ENCODE results near the gene LMBRD2.
A peak's percentile ranks its signal among the peaks of the same experiment; 100 is the strongest.
"Not testable (repeated sequence)": the region's sequence is repeated elsewhere in the genome, so short reads cannot be mapped to it uniquely, and the experiment has no call there.

LMBRD2 gene

GRCh38 chr5:36160617-36161016 lies 8.9 kb upstream of the LMBRD2 start:
- no peak for DNase-seq

- DNase-seq = no peak
These were observed 6.5 kb upstream of the LMBRD2 start for GRCh38 chr5:36158144-36158543.

- DNase-seq = no peak
These were observed 4.9 kb upstream of the LMBRD2 start for GRCh38 chr5:36156619-36157018.

GRCh38 chr5:36156121-36156601 lies 4.5 kb upstream of the LMBRD2 start:
- DNase-seq = no peak

GRCh38 chr5:36155291-36155690 lies 3.6 kb upstream of the LMBRD2 start:
- DNase-seq = no peak

- no peak for DNase-seq
These were observed 2.0 kb upstream of the LMBRD2 start for GRCh38 chr5:36153726-36154125.

- DNase-seq = no peak
These were observed 1.6 kb upstream of the LMBRD2 start for GRCh38 chr5:36153298-36153677.

- no peak for DNase-seq
These were observed 924 bp upstream of the LMBRD2 start for GRCh38 chr5:36152324-36153297.

- DNase-seq = peak; percentile 38
These were observed 832 bp downstream of the LMBRD2 start for GRCh38 chr5:36150676-36151433.

GRCh38 chr5:36147681-36148080 lies 4.0 kb downstream of the LMBRD2 start:
- no peak for DNase-seq

GRCh38 chr5:36146390-36146789 lies 5.3 kb downstream of the LMBRD2 start:
- no peak for DNase-seq

GRCh38 chr5:36145311-36145710 lies 6.4 kb downstream of the LMBRD2 start:
- no peak for DNase-seq

GRCh38 chr5:36138900-36139683 lies 12.6 kb downstream of the LMBRD2 start:
- DNase-seq = no peak

GRCh38 chr5:36136581-36136980 lies 15.1 kb downstream of the LMBRD2 start:
- no peak for DNase-seq

GRCh38 chr5:36135988-36136387 lies 15.7 kb downstream of the LMBRD2 start:
- DNase-seq = no peak

GRCh38 chr5:36133009-36133408 lies 18.7 kb downstream of the LMBRD2 start:
- not testable (repeated sequence) for DNase-seq

GRCh38 chr5:36129666-36130065 lies 22.0 kb downstream of the LMBRD2 start:
- DNase-seq = not testable (repeated sequence)

GRCh38 chr5:36128795-36129194 lies 22.9 kb downstream of the LMBRD2 start:
- DNase-seq = no peak

- no peak for DNase-seq
These were observed 25.8 kb downstream of the LMBRD2 start for GRCh38 chr5:36125868-36126267.

- DNase-seq = no peak
These were observed 40.4 kb downstream of the LMBRD2 start for GRCh38 chr5:36111238-36111637.

GRCh38 chr5:36108758-36109460 lies 42.8 kb downstream of the LMBRD2 start:
- DNase-seq = no peak

GRCh38 chr5:36105819-36106218 lies 45.9 kb downstream of the LMBRD2 start:
- no peak for DNase-seq

Measured in activated CD4-positive, alpha-beta T cell treated with anti-CD3 and anti-CD28 coated beads, Interleukin-2, amount 50 U/mL, for 1 hour (primary cell).